Suppressor macrophage treated with lipopolysaccharide for 4 hours (primary cell): ENCODE results near the gene PIGN.

ENCODE experiments used
- DNase-seq: peaks from one replicate; pipeline ENCODE4 v3.0.0-alpha.2; 2020

The PIGN gene, protein sequence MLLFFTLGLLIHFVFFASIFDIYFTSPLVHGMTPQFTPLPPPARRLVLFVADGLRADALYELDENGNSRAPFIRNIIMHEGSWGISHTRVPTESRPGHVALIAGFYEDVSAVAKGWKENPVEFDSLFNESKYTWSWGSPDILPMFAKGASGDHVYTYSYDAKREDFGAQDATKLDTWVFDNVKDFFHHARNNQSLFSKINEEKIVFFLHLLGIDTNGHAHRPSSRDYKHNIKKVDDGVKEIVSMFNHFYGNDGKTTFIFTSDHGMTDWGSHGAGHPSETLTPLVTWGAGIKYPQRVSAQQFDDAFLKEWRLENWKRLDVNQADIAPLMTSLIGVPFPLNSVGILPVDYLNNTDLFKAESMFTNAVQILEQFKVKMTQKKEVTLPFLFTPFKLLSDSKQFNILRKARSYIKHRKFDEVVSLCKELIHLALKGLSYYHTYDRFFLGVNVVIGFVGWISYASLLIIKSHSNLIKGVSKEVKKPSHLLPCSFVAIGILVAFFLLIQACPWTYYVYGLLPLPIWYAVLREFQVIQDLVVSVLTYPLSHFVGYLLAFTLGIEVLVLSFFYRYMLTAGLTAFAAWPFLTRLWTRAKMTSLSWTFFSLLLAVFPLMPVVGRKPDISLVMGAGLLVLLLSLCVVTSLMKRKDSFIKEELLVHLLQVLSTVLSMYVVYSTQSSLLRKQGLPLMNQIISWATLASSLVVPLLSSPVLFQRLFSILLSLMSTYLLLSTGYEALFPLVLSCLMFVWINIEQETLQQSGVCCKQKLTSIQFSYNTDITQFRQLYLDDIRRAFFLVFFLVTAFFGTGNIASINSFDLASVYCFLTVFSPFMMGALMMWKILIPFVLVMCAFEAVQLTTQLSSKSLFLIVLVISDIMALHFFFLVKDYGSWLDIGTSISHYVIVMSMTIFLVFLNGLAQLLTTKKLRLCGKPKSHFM

DNA sequence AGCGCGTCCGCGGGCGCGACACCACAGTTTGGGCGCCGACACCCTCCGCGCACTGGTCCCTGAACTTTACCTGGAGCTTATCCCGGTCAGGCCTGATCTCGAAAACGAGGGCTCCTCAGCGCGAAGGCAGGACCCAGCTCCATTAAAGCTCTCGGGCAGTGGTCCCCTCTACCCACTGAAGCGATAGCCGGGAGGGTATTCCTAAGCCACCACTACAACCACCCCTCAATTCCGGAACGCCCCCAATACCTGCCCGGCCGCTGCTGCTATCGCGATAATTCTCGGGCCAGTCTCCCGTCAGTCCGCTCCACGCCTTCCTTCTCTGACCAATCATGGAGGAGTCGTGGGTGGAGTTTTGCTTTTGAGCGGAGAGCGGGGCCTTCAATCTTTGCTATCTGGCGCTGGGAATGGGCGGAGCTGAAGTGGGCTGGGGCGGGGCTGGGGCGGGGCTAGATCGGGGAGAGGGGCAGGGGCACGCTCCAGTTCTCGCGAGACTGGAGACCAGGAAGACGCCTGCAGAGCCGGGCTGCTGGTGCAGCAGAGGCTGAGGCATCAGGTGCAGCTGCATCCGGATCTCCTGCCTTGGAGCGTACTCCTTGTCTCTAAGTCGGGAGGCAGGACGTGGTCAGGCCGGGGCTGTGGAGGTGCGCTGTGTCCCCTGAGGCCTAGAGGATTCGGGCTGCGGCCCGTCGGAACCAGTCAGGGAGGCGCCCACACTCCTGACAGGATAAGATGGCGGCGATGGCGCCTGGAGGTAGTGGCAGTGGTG lies at the start of gene PIGN, which contains the start of gene RELCH:
Gene PIGN (minus strand): TSS at position 283 of the 769 bp plus-strand sequence. CDS start 25,703 bp downstream, outside the sequence.
Gene RELCH (plus strand): TSS at position 482 of the 769 bp plus-strand sequence. CDS start 251 bp downstream, at position 733.
- peak; percentile 99 for DNase-seq

DNA sequence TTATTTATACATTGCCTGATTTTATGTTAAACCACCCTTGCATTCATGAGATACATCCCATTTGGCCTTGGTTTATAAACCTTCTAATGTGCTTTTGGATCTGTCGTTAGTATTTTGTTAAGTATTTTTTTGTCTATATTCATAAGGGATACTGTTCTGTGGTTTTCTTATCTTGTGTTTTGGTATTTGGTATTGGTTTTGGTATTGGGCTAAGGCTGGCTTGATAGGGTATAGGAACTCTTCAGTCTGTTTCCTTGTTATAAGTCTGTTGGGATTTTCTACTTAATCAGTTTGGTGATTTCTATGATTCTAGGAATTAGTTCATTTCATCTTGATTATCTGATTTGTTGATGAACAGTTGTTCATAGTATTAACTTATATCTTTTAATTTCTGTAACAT lies 49.4 kb upstream of the PIGN start:
- no peak for DNase-seq

DNA sequence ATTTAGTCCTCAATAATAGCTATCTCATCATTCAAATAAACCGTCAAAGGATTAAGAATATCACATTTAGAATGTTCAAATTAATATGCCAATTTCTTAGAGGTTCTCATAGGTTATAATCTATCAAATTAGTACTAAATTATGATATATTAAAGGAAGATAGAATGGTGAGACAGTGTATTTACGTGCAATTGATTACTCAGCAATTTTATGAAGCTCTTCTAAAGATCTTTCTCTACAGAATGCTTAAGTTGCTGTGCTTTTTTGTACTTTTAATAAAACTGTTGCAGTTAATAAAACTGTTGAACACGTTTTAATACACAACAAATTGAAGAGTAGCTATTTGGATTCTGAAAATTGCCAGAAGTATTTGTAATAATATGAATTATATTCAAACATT lies 39.2 kb upstream of the PIGN start:
- no peak for DNase-seq

DNA sequence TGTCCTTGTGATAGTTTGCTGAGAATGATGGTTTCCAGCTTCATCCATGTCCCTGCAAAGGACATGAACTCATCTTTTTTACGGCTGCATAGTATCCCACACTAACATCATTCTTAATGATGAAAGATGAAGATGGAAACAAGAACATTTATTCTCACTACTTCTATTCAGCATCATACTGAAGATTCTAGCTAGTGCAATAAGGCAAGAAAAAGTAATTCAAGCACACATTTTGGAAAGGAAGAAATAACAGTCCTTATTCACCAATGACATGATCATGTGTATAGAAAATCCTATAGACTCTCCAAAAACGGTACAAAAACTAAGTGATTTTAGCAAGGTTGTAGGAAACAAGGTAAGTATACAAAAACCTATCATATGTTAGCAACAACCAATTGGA lies 37.4 kb upstream of the PIGN start:
- DNase-seq = no peak

DNA sequence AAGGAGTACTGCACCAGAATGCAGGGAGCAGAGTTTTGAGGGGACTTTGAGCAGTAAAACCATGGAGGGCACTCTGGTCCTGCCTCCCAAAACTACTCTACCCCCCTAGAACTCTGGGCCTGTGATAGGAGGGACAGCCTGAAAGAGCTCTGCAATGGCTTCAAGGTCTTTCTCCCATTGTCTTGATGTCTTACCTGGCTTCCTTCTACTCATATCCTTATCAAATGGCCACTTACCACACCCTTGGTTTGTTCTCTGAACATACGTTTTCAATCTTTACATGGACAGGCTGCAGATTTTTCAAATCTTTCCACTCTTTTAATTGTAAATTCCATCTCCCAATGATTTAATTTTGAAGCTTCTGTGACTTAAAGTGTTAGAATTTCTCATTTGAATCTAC lies 27.9 kb upstream of the PIGN start:
- no peak for DNase-seq

DNA sequence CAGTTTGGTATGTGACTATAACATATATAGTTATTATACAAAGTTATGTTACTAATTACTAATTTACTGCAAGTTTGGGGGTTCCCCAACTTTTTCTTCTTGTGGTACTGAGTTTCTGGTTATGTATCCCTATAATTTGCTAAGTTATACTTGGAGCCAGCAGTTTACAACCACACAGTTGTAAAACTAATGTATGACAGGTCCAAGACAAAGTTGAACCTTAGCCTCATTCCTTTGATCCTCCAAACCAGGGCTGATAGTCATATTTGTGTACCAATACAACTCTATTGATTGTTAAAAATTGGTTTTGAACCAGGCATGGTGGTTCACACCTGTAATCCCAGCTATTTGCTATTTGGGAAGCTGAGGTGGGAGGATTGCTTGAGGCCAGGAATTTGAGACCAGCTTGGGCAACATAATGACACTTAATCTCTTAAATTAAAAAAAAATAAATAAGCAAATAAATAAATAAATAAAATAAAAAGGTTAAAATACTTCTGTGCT lies 24.5 kb upstream of the PIGN start:
- no peak for DNase-seq

DNA sequence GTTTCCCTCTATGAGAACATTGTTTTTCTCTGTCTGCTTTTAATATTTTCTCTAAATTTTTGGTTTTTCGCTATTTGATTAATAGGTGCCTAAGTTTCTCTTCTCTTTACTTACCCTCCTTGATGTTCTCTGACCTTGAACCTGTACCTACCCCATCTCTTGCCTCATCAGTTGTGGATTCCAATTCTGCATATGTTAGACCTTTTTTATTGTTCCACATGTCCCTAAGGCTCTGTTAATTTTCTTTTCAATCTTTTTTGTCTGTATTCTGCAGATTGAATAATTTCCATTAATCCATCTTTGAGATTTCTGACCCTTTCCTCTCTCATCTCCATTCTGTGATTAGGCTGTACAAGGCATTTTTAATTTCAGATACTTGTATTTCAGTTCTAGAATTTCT lies 23.3 kb upstream of the PIGN start:
- no peak for DNase-seq

DNA sequence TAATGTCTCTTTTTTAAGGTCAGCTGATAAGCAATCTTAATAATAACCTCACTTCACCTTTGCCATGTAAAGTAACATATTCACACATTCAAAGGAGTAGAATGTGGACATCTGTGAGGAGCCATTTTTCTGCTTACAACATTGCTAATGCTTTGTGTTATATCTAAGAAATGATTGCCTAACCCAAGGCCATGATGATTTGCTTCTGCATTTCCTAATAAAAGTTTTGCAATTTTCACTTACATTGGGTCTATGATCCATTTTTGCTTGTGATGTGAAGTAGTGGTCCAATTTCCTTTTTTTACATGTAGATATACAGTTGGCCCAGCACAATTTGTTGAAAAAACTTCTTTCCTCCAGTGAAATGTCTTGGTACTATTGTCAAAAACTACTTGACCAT lies 22.2 kb upstream of the PIGN start:
- peak; percentile 84 for DNase-seq

DNA sequence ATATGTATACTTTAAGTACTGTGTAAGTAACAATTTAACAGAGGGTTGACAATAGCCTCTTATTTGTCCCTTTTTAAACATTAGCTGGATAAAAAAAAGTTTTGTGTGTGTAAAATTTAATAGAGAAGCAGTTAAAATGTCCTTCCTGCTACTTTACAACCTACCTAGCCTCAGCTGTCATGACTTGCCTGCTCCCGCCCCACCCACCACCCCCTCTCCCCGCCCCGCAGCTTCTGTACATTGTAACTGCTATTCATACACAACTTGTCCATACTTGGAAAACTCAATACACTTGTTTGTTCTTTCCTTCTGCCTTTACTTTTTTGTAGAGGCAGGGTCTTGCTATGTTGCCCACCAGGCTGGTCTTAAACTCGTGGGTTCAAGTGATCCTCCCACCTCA lies 19.7 kb upstream of the PIGN start:
- no peak for DNase-seq

DNA sequence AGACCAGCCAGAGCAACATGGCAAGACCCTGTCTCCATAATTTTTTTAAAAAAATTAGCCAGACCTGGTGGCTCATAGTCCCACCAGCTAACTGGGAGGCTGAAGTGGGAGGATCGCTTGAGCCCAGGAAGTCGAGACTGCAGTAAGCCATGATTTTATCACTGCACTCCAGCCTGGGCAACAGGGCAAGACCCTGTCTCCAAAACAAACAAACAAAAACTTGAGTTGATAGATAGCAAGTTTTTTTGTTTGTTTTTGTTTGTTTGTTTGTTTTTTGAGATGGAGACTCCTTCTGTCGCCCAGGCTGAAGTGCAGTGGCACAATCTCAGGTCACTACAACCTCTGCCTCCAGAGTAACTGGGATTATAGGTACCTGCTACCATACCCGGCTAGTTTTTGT lies 19.0 kb upstream of the PIGN start:
- no peak for DNase-seq

DNA sequence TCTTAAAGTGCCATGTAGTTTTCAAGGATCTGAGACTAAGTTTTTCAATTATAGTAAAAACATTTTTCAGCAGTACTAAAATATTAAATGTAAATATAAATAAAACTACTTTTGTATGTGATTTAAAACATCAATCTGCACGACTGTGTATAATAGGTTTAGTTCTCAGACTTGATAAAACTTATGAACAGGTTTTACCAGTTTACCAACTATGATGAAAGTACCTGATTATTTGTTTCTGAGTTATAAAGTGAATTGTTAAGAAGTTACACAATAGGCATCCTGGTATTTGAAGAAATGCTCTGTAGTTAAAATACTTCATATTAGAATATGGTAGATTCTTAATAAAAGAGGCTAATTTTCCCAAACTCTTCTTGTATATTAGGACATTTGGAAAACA lies 15.0 kb upstream of the PIGN start:
- no peak for DNase-seq

DNA sequence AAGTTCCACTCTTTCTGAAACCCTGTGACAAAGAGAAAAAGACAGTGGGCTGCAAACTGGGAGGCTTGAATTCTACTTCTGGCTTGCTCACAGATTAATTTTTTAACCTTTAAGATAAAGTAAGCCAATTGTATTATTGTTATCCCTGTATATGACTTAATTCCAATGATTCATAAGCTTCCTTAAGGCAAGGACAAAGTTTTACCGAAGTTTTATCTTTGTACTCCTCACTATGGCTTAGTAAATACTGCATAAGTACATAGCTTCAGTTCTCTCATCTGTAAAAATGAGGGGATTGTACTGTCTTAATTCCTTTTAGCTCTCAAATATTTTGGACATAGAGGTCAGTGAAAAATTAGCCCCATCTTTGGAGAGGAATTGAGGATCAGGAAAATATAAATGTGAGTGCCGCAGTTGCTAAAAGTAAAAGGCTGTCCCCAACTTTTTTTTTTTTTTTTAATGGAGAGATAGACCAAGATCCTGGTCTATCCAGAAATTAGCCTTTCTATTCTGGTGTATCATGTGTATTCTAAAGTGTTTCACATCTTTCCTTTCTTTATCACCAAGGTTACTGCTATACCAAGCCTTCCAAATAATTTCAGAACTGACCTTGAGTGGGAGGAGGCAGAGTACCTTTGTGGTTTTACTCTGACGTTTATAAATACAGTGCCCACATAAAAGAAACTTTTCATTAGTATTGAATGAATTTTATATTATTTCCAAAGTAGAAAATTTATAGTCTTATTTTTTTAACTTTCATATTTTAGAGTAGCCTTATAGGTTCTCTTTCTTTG lies 13.5 kb upstream of the PIGN start:
- no peak for DNase-seq

DNA sequence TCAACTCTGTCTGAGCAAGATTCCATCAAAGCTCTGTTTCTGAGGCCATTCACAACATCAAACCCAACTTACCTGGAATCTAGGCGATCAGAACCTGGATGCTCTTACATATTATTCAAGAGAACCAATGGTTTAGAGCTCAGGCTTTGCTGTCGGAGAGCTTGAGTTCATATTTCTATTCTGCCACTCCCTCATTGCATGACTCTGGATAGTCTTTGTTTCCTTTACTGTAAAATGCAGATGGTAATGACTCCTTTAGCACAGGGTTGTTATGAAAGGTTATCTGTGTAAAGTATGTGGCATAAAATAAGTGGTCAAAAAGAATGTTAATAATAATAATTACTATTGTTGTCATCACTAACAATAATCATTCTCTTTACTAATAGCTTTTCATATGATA lies 12.8 kb upstream of the PIGN start:
- no peak for DNase-seq

DNA sequence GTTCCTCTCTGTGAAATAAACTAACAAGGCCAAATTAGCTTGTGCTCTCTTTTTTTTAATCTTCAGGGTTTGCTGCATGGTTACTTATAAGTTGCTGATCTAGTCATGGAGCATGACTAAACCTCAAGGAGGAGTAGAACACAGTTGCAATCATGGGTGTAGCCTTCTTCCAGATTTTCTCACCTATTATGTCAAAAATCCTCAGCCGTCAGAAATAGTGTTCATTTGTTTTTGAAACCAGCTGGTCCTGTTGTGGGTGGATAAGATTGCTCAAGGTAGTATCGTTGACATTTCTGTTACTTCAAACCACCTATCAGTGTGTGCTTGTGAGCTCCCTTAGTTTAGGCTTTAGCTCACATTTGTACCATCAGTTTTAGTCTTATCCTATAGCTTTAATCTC lies 11.4 kb upstream of the PIGN start:
- DNase-seq = peak; percentile 20

DNA sequence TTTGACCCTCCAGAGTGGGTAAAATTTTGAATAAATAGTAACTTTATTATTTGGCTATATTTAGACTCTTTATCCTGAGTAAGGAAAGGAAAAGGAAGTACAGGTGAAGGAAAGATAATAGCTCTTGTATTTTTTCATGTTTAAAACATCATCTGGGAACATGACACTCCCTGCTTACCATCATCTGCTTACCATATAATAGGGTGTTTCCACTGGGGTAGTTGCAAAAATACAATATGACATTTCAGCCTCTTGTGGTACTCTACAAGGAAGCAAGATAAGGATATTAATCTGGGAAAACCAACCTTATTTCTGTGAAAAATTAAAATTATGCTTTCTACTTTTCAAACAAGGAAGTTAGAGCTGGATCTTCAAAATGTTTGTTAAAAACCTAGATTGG lies 10.1 kb upstream of the PIGN start:
- no peak for DNase-seq

DNA sequence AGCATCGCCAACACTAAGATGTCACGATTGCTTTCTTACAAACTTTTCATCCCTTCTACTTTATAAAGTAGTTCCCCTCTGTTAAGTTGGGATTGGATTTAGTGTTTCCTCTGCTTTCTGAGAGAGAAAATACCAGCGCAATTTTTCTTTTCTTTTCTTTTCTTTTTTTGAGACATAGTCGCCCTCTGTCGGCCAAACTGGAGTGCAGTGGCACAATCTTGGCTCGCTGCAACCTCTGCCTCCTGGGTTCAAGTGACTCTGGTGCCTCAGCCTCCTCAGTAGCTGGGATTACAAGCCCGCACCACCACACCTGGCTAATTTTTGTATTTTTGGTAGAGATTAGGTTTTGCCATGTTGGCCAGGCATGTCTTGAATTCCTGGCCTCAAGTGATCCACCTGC lies 9.2 kb upstream of the PIGN start:
- DNase-seq = no peak

DNA sequence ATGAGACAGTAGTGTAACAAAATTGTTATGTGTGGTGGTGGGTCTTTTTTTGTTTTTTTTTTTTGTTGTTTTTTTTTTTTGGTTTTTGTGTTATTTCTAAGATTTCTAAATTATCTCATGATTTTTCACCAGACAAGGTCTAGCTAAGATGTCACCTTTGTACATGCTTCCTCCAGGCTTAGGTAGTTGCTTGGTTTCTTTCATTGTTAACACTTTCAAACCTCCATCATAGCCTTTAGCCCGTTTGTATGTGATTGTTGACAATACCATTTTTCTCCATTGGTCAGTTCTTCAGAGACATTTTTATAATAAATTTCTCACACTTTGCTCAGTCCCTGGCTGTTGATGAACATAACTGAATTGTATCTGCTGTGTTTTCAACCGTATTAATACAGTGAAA lies 2.4 kb upstream of the PIGN start:
- no peak for DNase-seq

DNA sequence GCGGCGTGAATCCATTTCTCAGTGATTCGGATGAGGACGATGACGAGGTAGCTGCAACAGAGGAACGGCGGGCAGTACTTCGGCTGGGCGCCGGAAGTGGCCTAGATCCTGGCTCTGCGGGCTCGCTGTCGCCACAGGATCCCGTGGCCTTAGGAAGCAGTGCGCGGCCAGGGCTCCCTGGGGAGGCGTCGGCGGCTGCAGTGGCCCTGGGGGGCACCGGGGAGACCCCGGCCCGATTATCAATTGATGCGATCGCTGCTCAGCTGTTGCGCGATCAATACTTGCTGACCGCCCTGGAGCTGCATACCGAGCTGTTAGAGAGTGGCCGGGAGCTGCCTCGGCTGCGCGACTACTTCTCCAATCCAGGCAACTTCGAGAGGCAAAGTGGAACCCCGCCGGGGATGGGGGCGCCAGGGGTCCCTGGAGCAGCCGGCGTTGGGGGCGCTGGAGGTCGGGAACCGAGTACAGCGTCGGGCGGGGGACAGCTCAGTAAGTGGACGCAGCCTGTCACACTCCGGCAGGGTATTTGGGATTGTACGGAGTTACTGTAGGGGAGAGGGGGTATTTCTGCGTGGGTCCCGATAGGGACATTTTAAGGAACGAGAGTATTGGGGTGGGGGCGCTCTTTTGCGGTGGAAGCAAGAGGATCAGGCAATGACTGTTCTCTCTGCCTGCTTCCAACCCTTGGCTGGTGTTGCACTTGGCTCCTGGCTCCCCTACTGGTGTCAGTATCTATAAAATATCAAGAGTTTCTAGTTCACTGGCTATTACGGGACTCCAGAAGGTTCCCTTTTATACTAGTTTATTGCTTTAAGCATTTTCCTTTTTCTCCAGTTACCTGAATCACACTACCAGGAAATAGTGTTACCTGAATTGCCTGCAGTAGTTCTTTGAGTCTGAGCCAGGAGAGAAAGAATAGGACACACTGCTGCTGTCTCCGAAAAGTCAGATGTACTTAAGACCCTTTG lies 971 bp upstream of the PIGN start:
- DNase-seq = peak; percentile 30

DNA sequence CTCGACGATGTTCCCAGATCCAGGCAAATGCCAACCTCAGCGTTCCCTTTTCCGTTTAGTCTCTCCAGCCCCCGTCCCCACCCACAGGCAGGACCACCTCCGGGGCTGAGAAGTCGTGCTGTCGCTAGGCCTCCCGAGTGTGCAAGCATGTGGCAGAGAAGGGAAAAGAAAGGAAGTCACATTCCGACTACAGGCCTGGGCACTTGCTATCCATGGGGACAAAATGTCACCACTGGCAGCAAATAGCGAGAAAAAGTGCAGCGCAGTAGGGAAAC lies 420 bp downstream of the PIGN start:
- DNase-seq = peak; percentile 39

DNA sequence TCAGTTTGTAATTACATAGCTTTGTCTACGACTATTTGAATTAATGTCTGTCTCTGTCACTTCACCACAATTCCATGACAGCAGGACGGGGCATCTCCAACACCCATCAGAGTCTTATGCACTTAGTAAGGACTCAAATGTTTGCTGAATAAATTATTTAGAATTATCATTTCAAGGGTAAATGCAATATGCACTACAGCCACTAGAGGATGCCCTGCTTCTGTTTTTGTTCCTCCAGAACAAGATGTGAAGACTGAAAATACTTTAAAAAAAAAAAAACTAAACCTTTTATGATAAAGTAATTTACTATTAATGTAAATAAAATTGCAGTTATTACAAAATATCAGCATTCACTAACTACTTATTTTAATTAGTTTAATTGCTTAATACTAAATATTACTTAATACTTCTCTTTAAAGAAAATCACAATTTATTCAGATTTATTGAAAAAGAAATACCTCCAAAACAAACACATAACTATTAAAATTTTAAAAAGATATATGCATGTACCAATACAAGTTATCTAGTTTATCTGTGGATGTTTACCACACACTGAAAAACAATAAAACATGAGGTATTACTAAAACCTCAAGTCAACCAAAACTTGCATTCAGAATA lies 3.2 kb downstream of the PIGN start:
- peak; percentile 77 for DNase-seq

DNA sequence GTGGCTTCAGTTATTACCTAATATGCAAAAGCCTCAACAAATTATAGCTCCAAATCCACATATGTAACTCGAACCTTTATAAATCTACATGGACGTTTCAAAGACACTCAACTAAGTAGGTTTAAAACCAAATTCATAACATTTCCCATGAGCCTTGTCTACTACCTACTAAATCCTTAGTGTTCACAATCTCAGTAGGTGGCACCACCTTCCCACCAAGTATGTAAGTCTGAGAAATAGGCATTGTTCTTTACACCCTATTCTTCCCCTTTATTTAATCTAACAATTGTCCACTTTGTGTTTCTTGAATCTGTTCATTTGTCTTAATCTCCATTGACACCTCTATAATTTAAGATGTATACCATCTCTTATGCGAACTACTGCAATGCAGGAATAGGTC lies 4.6 kb downstream of the PIGN start:
- no peak for DNase-seq
